SK-N-SH (cell line): ENCODE results near the gene CCSER1. TPM values are rescaled to one million over a fixed set of nuclear protein-coding genes. Genes with fewer than 3 reads are reported as not detected.
A peak's percentile ranks its signal among the peaks of the same experiment; 100 is the strongest.

Source experiments
- CTCF ChIA-PET: fragments of 300-600, 350-600 bp; formaldehyde crosslinking; extraction: SDS; loops from one replicate; lab custom pipeline; 2021; lab: Yijun Ruan, JAX
- POLR2A ChIA-PET: fragments of 350-600 bp; sonication (Branson Sonifier 250); formaldehyde crosslinking; extraction: SDS; loops from one replicate; lab custom pipeline; 2020; ENCODE audit warnings: antibody characterized with exemption, inconsistent platforms; lab: Yijun Ruan, JAX
- DNase-seq: peaks from one replicate; pipeline ENCODE4 v3.0.0; 2012
- H2AFZ ChIP-seq: fragments of 200-600 bp; sonication (generic); 2 replicates; pipeline ENCODE4 v1.8.1; 2016; ENCODE audit warnings: antibody characterized with exemption, mild to moderate bottlenecking, low read depth
- H3F3A ChIP-seq: fragments of 200-600 bp; sonication (generic); replicated peaks from 2 replicates; pipeline ENCODE3; 2016; ENCODE audit warnings: antibody characterized with exemption, mild to moderate bottlenecking; ENCODE audit not compliant: insufficient read depth
- H3K27ac ChIP-seq, 2 experiments: fragments of 200-500 bp in 1 of 2; fragments of 200-600 bp in 1 of 2; sonication (Bioruptor generic) in 1 of 2; sonication (generic), shearing (Covaris generic) in 1 of 2; 2 replicates each; pipeline versions ENCODE4 v1.5.1 to v1.6.1; 2014 to 2016; ENCODE audit warnings: low read depth in 2 of 2, inconsistent platforms in 1 of 2, low read length in 1 of 2, mild to moderate bottlenecking in 1 of 2, mixed read lengths in 1 of 2
- H3K27me3 ChIP-seq: fragments of 200-600 bp; sonication (generic), shearing (Covaris generic); 2 replicates; pipeline ENCODE4 v1.6.1; 2016; ENCODE audit warnings: mixed run types; ENCODE audit not compliant: insufficient read depth
- H3K36me3 ChIP-seq, 2 experiments: fragments of 200-500 bp in 1 of 2; fragments of 200-600 bp in 1 of 2; sonication (Bioruptor generic) in 1 of 2; sonication (generic) in 1 of 2; replicated peaks in 1 of 2; 2 replicates each; pipeline versions ENCODE3 to v1.5.1; 2014 to 2016; ENCODE audit warnings: low read length in 1 of 2, mild to moderate bottlenecking in 1 of 2; ENCODE audit not compliant: insufficient read depth in 2 of 2, control insufficient read depth in 1 of 2
- H3K4me1 ChIP-seq, 2 experiments: fragments of 200-500 bp in 1 of 2; fragments of 200-600 bp in 1 of 2; sonication (Bioruptor generic) in 1 of 2; sonication (generic), shearing (Covaris generic) in 1 of 2; 2 replicates each; pipeline versions ENCODE4 v1.5.1 to v1.6.1; 2014 to 2016; ENCODE audit warnings: low read depth in 1 of 2, low read length in 1 of 2, mixed run types in 1 of 2; ENCODE audit not compliant: insufficient read depth in 2 of 2, control insufficient read depth in 1 of 2
- H3K4me2 ChIP-seq: fragments of 200-600 bp; sonication (generic), shearing (Covaris generic); 2 replicates; pipeline ENCODE4 v1.6.1; 2017; ENCODE audit warnings: mixed run types
- H3K4me3 ChIP-seq, 2 experiments: fragments of 200-500 bp in 1 of 2; fragments of 200-600 bp in 1 of 2; sonication (Bioruptor generic) in 1 of 2; sonication (generic), shearing (Covaris generic) in 1 of 2; 2 replicates each; pipeline versions ENCODE4 v1.5.1 to v1.8.1; 2014 to 2016; ENCODE audit warnings: low read depth in 2 of 2, inconsistent platforms in 1 of 2, low read length in 1 of 2, mild to moderate bottlenecking in 1 of 2, mixed read lengths in 1 of 2, moderate library complexity in 1 of 2
- H3K79me2 ChIP-seq: fragments of 200-600 bp; sonication (generic); 2 replicates; pipeline ENCODE4 v1.8.1; 2017; ENCODE audit warnings: mild to moderate bottlenecking; ENCODE audit not compliant: insufficient read depth
- H3K9ac ChIP-seq: fragments of 200-600 bp; sonication (generic); 2 replicates; pipeline ENCODE4 v1.6.1; 2017; ENCODE audit warnings: mixed run types
- H3K9me2 ChIP-seq: fragments of 200-600 bp; sonication (generic); 2 replicates; pipeline ENCODE4 v1.6.1; 2017; ENCODE audit warnings: mixed run types
- H3K9me3 ChIP-seq: fragments of 200-600 bp; sonication (generic); 2 replicates; pipeline ENCODE4 v1.6.1; 2017; ENCODE audit warnings: mixed run types, mild to moderate bottlenecking, moderate library complexity
- H4K20me1 ChIP-seq: fragments of 200-600 bp; sonication (generic); 2 replicates; pipeline ENCODE4 v1.6.1; 2017; ENCODE audit warnings: mild to moderate bottlenecking, mixed run types; ENCODE audit not compliant: insufficient read depth
- EZH2phosphoT487 ChIP-seq: fragments of 200-600 bp; sonication (generic); IDR thresholded peaks from 2 replicates; pipeline ENCODE4 v1.6.1; 2017; ENCODE audit warnings: low read depth, mixed run types, mild to moderate bottlenecking, antibody characterized with exemption, moderate library complexity, borderline replicate concordance
- GATA2 ChIP-seq: sonication (generic); formaldehyde crosslinking; IDR thresholded peaks from 2 replicates; pipeline ENCODE4 v1.5.0; 2020; ENCODE audit warnings: mild to moderate bottlenecking, missing genetic modification reagents
- JUND ChIP-seq: IDR thresholded peaks from 2 replicates; pipeline ENCODE4 v1.4.0; 2012
- MEF2A ChIP-seq: IDR thresholded peaks from 2 replicates; pipeline ENCODE4 v1.4.0; 2012; ENCODE audit warnings: low read depth, borderline replicate concordance
- MXI1 ChIP-seq: IDR thresholded peaks from 2 replicates; pipeline ENCODE4 v1.6.1; 2012; ENCODE audit warnings: mild to moderate bottlenecking, low read depth, low read length, improper control_type of control experiment
- NFIC ChIP-seq: IDR thresholded peaks from 2 replicates; pipeline ENCODE4 v1.4.0; 2012; ENCODE audit warnings: borderline replicate concordance
- RAD21 ChIP-seq: IDR thresholded peaks from 2 replicates; pipeline ENCODE4 v1.6.1; 2012; ENCODE audit warnings: mild to moderate bottlenecking, low read length
- RCOR1 ChIP-seq: fragments of 150-350 bp; IDR thresholded peaks from 2 replicates; pipeline ENCODE4 v1.6.1; 2017; ENCODE audit warnings: antibody characterized with exemption, low read length
- RFX5 ChIP-seq: IDR thresholded peaks from 2 replicates; pipeline ENCODE4 v1.6.1; 2012; ENCODE audit warnings: mild to moderate bottlenecking, improper control_type of control experiment, low read length
- SIN3A ChIP-seq: IDR thresholded peaks from 2 replicates; pipeline ENCODE4 v1.6.1; 2012; ENCODE audit warnings: low read depth, mild to moderate bottlenecking, low read length, moderate library complexity, borderline replicate concordance
- SMC3 ChIP-seq: IDR thresholded peaks from 2 replicates; pipeline ENCODE4 v1.6.1; 2012; ENCODE audit warnings: low read depth, low read length, improper control_type of control experiment
- TAF1 ChIP-seq: IDR thresholded peaks from 2 replicates; pipeline ENCODE4 v1.6.1; 2012; ENCODE audit warnings: low read depth, mild to moderate bottlenecking, low read length, moderate library complexity, borderline replicate concordance
- WGBS: methylation state at CpG from one replicate; pipeline ENCODE4 v1.1.6; 2017; ENCODE audit warnings: low lambda C conversion rate; 5-methylcytosine and 5-hydroxymethylcytosine counted together
- polyA plus RNA-seq, 3 experiments: library from polyadenylated mRNA; depleted of rRNA; stranded (reverse); fragments of >200 nt; gene quantifications; 2 replicates each; pipeline ENCODE4 v1.2.3, GENCODE V29; 2012
- TF ChIP-seq, protein P1 (sequence below): fragments of 150-350 bp; IDR thresholded peaks from 2 replicates; pipeline ENCODE4 v1.6.1; 2016; ENCODE audit warnings: mild to moderate bottlenecking, low read depth, low read length
- TF ChIP-seq, protein P2 (sequence below): fragments of 200-600 bp; sonication (generic); IDR thresholded peaks from 2 replicates; pipeline ENCODE4 v1.6.1; 2017; ENCODE audit warnings: antibody characterized with exemption, mild to moderate bottlenecking, moderate library complexity
- TF ChIP-seq, protein P3 (sequence below): IDR thresholded peaks from 2 replicates; pipeline ENCODE4 v1.4.0; 2012; ENCODE audit warnings: low read depth, borderline replicate concordance
- TF ChIP-seq, protein P4 (sequence below): IDR thresholded peaks from 2 replicates; pipeline ENCODE4; 2012

Gene CCSER1
- polyA plus RNA-seq, 1 of the 3 experiments (the other 2 are of a cell fraction), result 0.05 TPM

GRCh38 chr4:90515191-90515590, 388.0 kb downstream of the CCSER1 start (continued):
- TF ChIP-seq, protein P1, sequence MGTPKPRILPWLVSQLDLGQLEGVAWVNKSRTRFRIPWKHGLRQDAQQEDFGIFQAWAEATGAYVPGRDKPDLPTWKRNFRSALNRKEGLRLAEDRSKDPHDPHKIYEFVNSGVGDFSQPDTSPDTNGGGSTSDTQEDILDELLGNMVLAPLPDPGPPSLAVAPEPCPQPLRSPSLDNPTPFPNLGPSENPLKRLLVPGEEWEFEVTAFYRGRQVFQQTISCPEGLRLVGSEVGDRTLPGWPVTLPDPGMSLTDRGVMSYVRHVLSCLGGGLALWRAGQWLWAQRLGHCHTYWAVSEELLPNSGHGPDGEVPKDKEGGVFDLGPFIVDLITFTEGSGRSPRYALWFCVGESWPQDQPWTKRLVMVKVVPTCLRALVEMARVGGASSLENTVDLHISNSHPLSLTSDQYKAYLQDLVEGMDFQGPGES, result no peak
- TF ChIP-seq SIN3A, result no peak
- no peak for TF ChIP-seq RAD21

- TF ChIP-seq GATA2 (CRISPR knock-in tag), result peak; percentile 41; the same call in 1 of the 2 replicates
- TF ChIP-seq, protein P1, result no peak
- no peak for TF ChIP-seq RFX5
- H3K4me2 ChIP-seq, result no peak overlapping the region
These were observed 401.4 kb downstream of the CCSER1 start for GRCh38 chr4:90528551-90528950.

DNA sequence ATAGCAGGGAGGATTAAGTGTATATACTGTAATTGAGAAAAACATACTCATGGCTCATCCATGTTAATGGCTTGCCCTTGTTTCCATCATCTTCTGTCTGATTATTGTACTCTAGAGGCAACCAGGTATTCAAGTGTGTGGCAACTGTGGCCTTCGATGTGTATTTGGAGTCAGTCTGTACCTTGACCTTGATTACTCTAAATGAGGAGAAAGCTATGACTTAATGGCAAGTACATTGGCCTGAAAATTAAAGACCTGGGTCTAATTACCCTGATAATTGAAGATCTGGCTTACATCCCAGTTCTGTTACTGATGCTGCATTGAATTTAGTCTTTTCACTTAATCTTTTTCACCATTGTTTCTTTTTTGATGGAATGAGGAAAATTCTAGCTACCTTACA, 409.2 kb downstream of the CCSER1 start:
- no peak overlapping the region for H3K9ac ChIP-seq
- H3K4me2 ChIP-seq, result no peak overlapping the region
- no peak overlapping the region for H2AFZ ChIP-seq
- H3K27ac ChIP-seq, result no peak overlapping the region
- H3K9me2 ChIP-seq, result no peaks in the 10 kb centered on the region
- H3K36me3 ChIP-seq, result no peaks in the 10 kb centered on the region
- WGBS, result 9% methylated on average over 1 of the region's 1 CpG
- no peaks in the 10 kb centered on the region for H3F3A ChIP-seq
- CTCF ChIA-PET, result interaction anchor here (1.3 kb wide), 1 partner anchor 67 kb away, joined by 3 read pairs; no protein-coding TSS in a partner anchor
- DNase-seq, result peak; percentile 10
- H3K9me3 ChIP-seq, result no peaks in the 10 kb centered on the region; the same call in 1 of the 2 replicates
- no peaks in the 10 kb centered on the region for H3K79me2 ChIP-seq
- no peak overlapping the region for H3K4me3 ChIP-seq
- POLR2A ChIA-PET, result no interaction called here
- H3K4me1 ChIP-seq, result no peaks in the 10 kb centered on the region; a peak in 1 of 4 replicates
- no peaks in the 10 kb centered on the region for H3K27me3 ChIP-seq
- H4K20me1 ChIP-seq, result no peaks in the 10 kb centered on the region
- TF ChIP-seq JUND, result no peak
- TF ChIP-seq, protein P1, result no peak
- TF ChIP-seq, protein P2, sequence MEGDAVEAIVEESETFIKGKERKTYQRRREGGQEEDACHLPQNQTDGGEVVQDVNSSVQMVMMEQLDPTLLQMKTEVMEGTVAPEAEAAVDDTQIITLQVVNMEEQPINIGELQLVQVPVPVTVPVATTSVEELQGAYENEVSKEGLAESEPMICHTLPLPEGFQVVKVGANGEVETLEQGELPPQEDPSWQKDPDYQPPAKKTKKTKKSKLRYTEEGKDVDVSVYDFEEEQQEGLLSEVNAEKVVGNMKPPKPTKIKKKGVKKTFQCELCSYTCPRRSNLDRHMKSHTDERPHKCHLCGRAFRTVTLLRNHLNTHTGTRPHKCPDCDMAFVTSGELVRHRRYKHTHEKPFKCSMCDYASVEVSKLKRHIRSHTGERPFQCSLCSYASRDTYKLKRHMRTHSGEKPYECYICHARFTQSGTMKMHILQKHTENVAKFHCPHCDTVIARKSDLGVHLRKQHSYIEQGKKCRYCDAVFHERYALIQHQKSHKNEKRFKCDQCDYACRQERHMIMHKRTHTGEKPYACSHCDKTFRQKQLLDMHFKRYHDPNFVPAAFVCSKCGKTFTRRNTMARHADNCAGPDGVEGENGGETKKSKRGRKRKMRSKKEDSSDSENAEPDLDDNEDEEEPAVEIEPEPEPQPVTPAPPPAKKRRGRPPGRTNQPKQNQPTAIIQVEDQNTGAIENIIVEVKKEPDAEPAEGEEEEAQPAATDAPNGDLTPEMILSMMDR, result no peak
- TF ChIP-seq EZH2phosphoT487, result no peak
- no peak for TF ChIP-seq RCOR1
- TF ChIP-seq MEF2A, result no peak
- TF ChIP-seq SIN3A, result no peak
- TF ChIP-seq TAF1, result no peak
- TF ChIP-seq, protein P3, sequence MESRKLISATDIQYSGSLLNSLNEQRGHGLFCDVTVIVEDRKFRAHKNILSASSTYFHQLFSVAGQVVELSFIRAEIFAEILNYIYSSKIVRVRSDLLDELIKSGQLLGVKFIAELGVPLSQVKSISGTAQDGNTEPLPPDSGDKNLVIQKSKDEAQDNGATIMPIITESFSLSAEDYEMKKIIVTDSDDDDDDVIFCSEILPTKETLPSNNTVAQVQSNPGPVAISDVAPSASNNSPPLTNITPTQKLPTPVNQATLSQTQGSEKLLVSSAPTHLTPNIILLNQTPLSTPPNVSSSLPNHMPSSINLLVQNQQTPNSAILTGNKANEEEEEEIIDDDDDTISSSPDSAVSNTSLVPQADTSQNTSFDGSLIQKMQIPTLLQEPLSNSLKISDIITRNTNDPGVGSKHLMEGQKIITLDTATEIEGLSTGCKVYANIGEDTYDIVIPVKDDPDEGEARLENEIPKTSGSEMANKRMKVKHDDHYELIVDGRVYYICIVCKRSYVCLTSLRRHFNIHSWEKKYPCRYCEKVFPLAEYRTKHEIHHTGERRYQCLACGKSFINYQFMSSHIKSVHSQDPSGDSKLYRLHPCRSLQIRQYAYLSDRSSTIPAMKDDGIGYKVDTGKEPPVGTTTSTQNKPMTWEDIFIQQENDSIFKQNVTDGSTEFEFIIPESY, result no peak
- TF ChIP-seq NFIC, result no peak
- TF ChIP-seq RAD21, result no peak
- TF ChIP-seq, protein P4, sequence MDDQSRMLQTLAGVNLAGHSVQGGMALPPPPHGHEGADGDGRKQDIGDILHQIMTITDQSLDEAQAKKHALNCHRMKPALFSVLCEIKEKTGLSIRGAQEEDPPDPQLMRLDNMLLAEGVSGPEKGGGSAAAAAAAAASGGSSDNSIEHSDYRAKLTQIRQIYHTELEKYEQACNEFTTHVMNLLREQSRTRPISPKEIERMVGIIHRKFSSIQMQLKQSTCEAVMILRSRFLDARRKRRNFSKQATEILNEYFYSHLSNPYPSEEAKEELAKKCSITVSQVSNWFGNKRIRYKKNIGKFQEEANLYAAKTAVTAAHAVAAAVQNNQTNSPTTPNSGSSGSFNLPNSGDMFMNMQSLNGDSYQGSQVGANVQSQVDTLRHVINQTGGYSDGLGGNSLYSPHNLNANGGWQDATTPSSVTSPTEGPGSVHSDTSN, result no peak
- no peak for TF ChIP-seq MXI1
- no peak for TF ChIP-seq SMC3

More at GRCh38 chr4:90528551-90528950, 401.4 kb downstream of the CCSER1 start:
- ChIA-PET CTCF (interaction anchor here (1.6 kb wide), 1 partner anchor 14 kb away, joined by 5 read pairs; no protein-coding TSS in a partner anchor), POLR2A (no interaction called here)
- 6% methylated on average over 1 of the region's 1 CpG for whole genome bisulfite sequencing
- Histone ChIP-seq H3K4me1 (no peaks in the 10 kb centered on the region; a peak in 1 of 4 replicates), H3K9me3 (no peaks in the 10 kb centered on the region), H3K9me2 (no peaks in the 10 kb centered on the region), H2AFZ (no peak overlapping the region), H3K79me2 (no peaks in the 10 kb centered on the region), H4K20me1 (no peaks in the 10 kb centered on the region), H3K9ac (no peak overlapping the region), H3F3A (no peaks in the 10 kb centered on the region), H3K36me3 (no peaks in the 10 kb centered on the region), H3K27ac (no peak overlapping the region), H3K4me3 (no peak overlapping the region), H3K27me3 (no peaks in the 10 kb centered on the region)
- DNase-seq, result peak; percentile 4
